ENCODE measurements around the gene SRMS. TPM values are rescaled to one million over a fixed set of nuclear protein-coding genes. Genes with fewer than 3 reads are reported as not detected.

SRMS gene
- total and polyA plus RNA-seq, 4 donors, result 0.06 TPM; not detected in 3

DNA sequence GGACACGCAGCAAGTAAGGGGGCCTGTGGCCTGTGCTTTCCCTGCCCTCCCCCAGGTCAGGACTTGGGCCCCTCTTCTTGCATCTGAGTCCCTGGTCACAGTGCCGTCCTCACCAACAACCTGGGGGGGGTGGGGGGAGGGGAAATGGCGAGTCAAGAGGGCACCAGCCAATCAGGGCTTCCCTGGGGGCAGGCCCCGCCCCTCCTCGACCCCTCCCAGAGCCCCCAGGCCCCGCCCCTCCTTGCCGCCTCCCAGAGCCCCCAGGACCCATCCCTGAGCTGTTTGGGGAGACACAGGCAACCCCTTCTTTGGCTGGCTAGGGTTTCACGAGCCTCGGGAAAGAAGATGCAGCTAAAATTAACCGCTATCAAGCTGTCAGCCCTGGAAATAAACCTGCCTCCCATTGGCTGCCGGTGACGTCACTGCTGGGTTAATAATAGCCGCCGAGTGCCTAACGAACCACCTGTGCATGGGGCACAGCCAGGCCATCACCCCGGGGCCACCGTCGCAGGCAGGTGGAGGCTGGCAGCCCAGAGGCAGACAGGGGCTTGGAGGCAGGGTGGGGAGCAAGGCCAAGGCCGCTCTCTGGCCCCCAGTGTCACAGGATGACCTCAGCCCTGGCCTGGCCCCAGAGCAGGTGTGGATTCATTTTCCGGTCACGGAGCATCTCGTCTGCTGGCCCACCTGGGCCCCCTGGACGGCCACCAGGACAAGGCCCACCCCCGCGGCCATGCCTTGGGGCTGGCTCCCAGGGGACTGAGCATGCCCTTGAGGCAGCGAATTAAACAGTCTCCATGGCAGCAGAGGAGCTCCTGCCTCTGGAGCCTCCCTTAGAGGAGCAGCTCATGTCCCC, 45.5 kb downstream of the SRMS start:
- Histone ChIP-seq H3K4me1 (ENCODE audit: control insufficient read depth in 5 of 5, insufficient read depth in 5 of 5, low read length in 5 of 5) (peaks cover 0 to 8% (median 0%) of the 10 kb centered on the region in 5 donors), H3K9me3 (ENCODE audit: control insufficient read depth in 4 of 4, insufficient read depth in 3 of 4, low read length in 3 of 4) (peaks cover 0 to 16% (median 5%) of the 10 kb centered on the region in 4 donors), H3K27me3 (ENCODE audit: control insufficient read depth in 3 of 3, insufficient read depth in 3 of 3, low read length in 2 of 3) (peaks cover 15 to 43% (median 16%) of the 10 kb centered on the region in 3 donors), H3K27ac (ENCODE audit: low read depth in 1 of 2, low read length in 1 of 2) (peak overlapping the region in 1 of 2 donors; percentile 78), H3K4me3 (no peak overlapping the region), H3K36me3 (ENCODE audit: control insufficient read depth in 4 of 4, insufficient read depth in 4 of 4, low read length in 4 of 4) (no peaks in the 10 kb centered on the region), H3K9ac (ENCODE audit: insufficient read depth in 1 of 2, low read length in 2 of 2) (no peak overlapping the region)
- no peak for ATAC-seq (ENCODE audit: insufficient read depth, low FRiP score)
- WGBS, 2 donors, result 27 to 37% methylated on average over 26 of the region's 26 CpGs
- TF ChIP-seq, protein P1, sequence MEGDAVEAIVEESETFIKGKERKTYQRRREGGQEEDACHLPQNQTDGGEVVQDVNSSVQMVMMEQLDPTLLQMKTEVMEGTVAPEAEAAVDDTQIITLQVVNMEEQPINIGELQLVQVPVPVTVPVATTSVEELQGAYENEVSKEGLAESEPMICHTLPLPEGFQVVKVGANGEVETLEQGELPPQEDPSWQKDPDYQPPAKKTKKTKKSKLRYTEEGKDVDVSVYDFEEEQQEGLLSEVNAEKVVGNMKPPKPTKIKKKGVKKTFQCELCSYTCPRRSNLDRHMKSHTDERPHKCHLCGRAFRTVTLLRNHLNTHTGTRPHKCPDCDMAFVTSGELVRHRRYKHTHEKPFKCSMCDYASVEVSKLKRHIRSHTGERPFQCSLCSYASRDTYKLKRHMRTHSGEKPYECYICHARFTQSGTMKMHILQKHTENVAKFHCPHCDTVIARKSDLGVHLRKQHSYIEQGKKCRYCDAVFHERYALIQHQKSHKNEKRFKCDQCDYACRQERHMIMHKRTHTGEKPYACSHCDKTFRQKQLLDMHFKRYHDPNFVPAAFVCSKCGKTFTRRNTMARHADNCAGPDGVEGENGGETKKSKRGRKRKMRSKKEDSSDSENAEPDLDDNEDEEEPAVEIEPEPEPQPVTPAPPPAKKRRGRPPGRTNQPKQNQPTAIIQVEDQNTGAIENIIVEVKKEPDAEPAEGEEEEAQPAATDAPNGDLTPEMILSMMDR (IDR thresholded peaks at IDR 0.05; ENCODE audit: control extremely low read depth, extremely low read depth), result no peak
- no peak for DNase-seq

GRCh38 chr20:63500902-63501817, 46.4 kb downstream of the SRMS start:
- Histone ChIP-seq H3K27ac (ENCODE audit: low read depth in 1 of 2, low read length in 1 of 2) (peak overlapping the region in 1 of 2 donors; percentile 78), H3K4me3 (no peak overlapping the region), H3K4me1 (ENCODE audit: control insufficient read depth in 5 of 5, insufficient read depth in 5 of 5, low read length in 5 of 5) (peaks cover 0 to 8% (median 2%) of the 10 kb centered on the region in 5 donors), H3K36me3 (ENCODE audit: control insufficient read depth in 4 of 4, insufficient read depth in 4 of 4, low read length in 4 of 4) (no peaks in the 10 kb centered on the region), H3K9ac (ENCODE audit: insufficient read depth in 1 of 2, low read length in 2 of 2) (no peak overlapping the region), H3K9me3 (ENCODE audit: control insufficient read depth in 4 of 4, insufficient read depth in 3 of 4, low read length in 3 of 4) (peaks cover 0 to 16% (median 5%) of the 10 kb centered on the region in 4 donors), H3K27me3 (ENCODE audit: control insufficient read depth in 3 of 3, insufficient read depth in 3 of 3, low read length in 2 of 3) (peaks cover 15 to 50% (median 21%) of the 10 kb centered on the region in 3 donors)
- ATAC-seq (ENCODE audit: insufficient read depth, low FRiP score), result no peak
- DNase-seq, result no peak
- 83 to 88% methylated on average over 27 of the region's 27 CpGs for WGBS, 2 donors
- TF ChIP-seq, protein P1 (IDR thresholded peaks at IDR 0.05; ENCODE audit: control extremely low read depth, extremely low read depth), result no peak

GRCh38 chr20:63500151-63500901, 47.2 kb downstream of the SRMS start:
- DNase-seq, result no peak

More at GRCh38 chr20:63500151-63500901, 47.2 kb downstream of the SRMS start:
- H3K27ac ChIP-seq (ENCODE audit: low read depth in 1 of 2, low read length in 1 of 2), result peak overlapping the region in 1 of 2 donors; percentile 74
- TF ChIP-seq, protein P1 (IDR thresholded peaks at IDR 0.05; ENCODE audit: control extremely low read depth, extremely low read depth), result no peak
- peaks cover 0 to 10% (median 4%) of the 10 kb centered on the region in 4 donors for H3K9me3 ChIP-seq (ENCODE audit: control insufficient read depth in 4 of 4, insufficient read depth in 3 of 4, low read length in 3 of 4)
- peaks cover 15 to 50% (median 21%) of the 10 kb centered on the region in 3 donors for H3K27me3 ChIP-seq (ENCODE audit: control insufficient read depth in 3 of 3, insufficient read depth in 3 of 3, low read length in 2 of 3)
- no peaks in the 10 kb centered on the region for H3K36me3 ChIP-seq (ENCODE audit: control insufficient read depth in 4 of 4, insufficient read depth in 4 of 4, low read length in 4 of 4)
- peaks cover 0 to 8% (median 2%) of the 10 kb centered on the region in 5 donors for H3K4me1 ChIP-seq (ENCODE audit: control insufficient read depth in 5 of 5, insufficient read depth in 5 of 5, low read length in 5 of 5)
- whole genome bisulfite sequencing, 2 donors, result 80 to 88% methylated on average over 24 of the region's 24 CpGs
- no peak overlapping the region for H3K9ac ChIP-seq (ENCODE audit: insufficient read depth in 1 of 2, low read length in 2 of 2)
- ATAC-seq (ENCODE audit: insufficient read depth, low FRiP score), result no peak
- no peak overlapping the region for H3K4me3 ChIP-seq

All from lung (tissue), 12 donors.